Measurements from ENCODE around the gene RIPOR3. TPM values are rescaled to one million over a fixed set of nuclear protein-coding genes. Genes with fewer than 3 reads are reported as not detected.

RIPOR3 gene
- total RNA-seq, 1 experiment from 2014 or later = 1.8 TPM

DNA sequence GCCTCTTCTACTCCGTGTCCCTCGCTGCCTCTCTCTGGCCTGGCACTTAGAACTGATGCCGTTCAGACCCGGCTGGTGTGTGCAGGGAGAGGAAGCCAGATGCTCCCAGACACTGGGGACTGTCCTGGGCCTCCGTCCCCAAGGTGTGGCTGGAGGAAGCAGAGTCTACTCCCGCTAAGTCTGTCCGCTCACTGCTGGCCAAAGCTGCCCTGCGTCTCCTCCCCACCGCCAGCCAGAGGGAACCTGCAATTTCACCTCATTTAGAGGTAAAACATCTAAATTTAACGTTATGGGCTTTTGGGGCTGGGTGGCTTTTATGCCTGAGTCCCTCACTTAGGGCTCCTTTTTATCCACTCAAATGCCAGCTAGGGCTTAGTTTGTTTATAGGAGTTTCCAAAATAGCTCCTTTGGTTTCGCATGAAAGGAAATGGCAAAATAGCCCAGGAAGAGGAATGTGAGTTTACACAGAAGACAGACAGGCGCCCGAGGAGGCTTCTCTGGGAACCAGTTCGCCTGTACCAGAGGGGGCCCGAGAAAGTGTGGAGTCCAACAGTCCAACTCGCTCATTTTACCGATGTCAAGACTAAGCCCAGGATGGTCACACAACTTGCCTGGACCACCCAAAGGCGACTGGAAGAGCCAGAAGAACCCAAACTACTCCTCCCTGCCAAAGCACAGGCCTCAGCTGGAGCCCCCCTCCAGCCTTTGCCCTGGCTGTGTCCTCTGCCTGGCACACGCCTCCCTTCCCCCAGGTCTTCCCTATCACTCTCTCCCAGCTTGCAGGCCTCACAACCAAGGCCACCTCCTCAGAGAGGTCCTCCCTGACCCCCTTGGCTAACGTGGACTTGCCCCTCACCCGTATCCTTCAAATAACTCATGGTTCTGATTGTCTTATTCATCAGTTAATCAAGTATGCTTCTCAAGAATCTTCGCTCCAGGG, 54.5 kb downstream of the RIPOR3 start:
- Histone ChIP-seq H3K27ac (peak overlapping the region; percentile 92), H3K4me1 (replicated peaks) (peaks cover 40% of the 10 kb centered on the region), H3K9me3 (replicated peaks) (no peaks in the 10 kb centered on the region), H3K36me3 (no peaks in the 10 kb centered on the region), H3K27me3 (replicated peaks) (no peaks in the 10 kb centered on the region), H3K4me3 (peak overlapping the region; percentile 4)
- DNase-seq (ENCODE audit: low read depth in 1 of 2, low spot score in 2 of 2) = peak; percentile 91 to 93

GRCh38 chr20:50635676-50636600, 55.4 kb downstream of the RIPOR3 start:
- Histone ChIP-seq H3K36me3 (no peaks in the 10 kb centered on the region), H3K4me3 (peak overlapping the region; percentile 4), H3K27me3 (replicated peaks) (no peaks in the 10 kb centered on the region), H3K4me1 (replicated peaks) (peaks cover 40% of the 10 kb centered on the region), H3K9me3 (replicated peaks) (no peaks in the 10 kb centered on the region), H3K27ac (peak overlapping the region; percentile 92)
- DNase-seq (ENCODE audit: low read depth in 1 of 2, low spot score in 2 of 2) = peak; percentile 89 to 95

DNA sequence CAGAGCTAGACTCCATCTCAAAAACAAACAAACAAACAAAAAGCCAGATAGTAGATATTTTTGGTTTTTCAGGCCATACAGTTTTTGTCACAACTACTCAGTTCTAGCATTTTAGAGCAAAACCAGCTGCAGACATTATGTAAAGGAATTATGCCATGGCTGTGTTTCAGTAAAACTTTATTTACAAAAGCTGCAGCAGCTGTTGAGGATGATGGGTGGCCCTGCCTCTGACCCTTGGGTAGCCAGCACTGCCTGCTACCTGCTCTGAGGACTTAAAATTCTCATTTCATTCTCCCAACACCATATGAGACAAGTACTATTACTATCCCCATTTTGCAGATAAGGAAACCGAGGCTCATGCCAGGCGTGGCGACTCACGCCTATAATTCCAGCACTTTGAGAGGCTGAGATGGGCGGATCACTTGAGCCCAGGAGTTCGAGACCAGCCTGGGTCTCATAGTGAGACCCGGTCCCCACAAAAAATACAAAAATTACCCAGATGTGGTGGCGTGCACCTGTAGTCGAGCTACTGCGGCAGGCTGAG, 56.3 kb downstream of the RIPOR3 start:
- no peak overlapping the region for H3K4me3 ChIP-seq
- no peak overlapping the region for H3K27ac ChIP-seq
- no peaks in the 10 kb centered on the region for H3K36me3 ChIP-seq
- peaks cover 40% of the 10 kb centered on the region for H3K4me1 ChIP-seq (replicated peaks)
- H3K27me3 ChIP-seq (replicated peaks) = no peaks in the 10 kb centered on the region
- no peak for DNase-seq (ENCODE audit: low read depth in 1 of 2, low spot score in 2 of 2)
- no peaks in the 10 kb centered on the region for H3K9me3 ChIP-seq (replicated peaks)

DNA sequence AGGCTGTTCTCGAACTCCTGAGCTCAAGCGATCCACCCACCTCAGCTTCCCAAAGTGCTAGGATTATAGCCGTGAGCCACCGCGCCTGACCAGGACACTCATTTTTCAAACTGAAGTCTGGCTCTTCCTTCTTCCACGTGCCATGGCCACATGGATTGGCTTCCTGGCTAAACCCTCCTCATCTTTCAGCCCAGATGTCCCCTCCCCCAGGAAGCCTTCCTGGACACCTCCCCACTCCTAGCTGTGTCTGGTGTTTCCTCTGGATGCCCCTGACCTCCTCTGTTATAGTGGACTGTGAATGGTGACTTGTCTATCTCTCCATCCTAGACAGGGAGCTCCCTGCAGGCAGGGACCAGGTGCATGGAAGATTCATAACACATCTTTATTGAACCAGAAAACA, 57.2 kb downstream of the RIPOR3 start:
- no peak for DNase-seq (ENCODE audit: low read depth in 1 of 2, low spot score in 2 of 2)
- Histone ChIP-seq H3K36me3 (peaks cover 3% of the 10 kb centered on the region; the same call in 1 of the 2 replicates), H3K4me1 (replicated peaks) (peaks cover 42% of the 10 kb centered on the region), H3K4me3 (no peak overlapping the region), H3K27ac (no peak overlapping the region), H3K27me3 (replicated peaks) (no peaks in the 10 kb centered on the region), H3K9me3 (replicated peaks) (no peaks in the 10 kb centered on the region)

- H3K36me3 ChIP-seq = peaks cover 3% of the 10 kb centered on the region; the same call in 1 of the 2 replicates
- H3K9me3 ChIP-seq (replicated peaks) = no peaks in the 10 kb centered on the region
- no peaks in the 10 kb centered on the region for H3K27me3 ChIP-seq (replicated peaks)
- peaks cover 34% of the 10 kb centered on the region for H3K4me1 ChIP-seq (replicated peaks)
- H3K27ac ChIP-seq = no peak overlapping the region
- H3K4me3 ChIP-seq = no peak overlapping the region
- no peak for DNase-seq (ENCODE audit: low read depth in 1 of 2, low spot score in 2 of 2)
These were observed 58.0 kb downstream of the RIPOR3 start for GRCh38 chr20:50633361-50633760.

DNA sequence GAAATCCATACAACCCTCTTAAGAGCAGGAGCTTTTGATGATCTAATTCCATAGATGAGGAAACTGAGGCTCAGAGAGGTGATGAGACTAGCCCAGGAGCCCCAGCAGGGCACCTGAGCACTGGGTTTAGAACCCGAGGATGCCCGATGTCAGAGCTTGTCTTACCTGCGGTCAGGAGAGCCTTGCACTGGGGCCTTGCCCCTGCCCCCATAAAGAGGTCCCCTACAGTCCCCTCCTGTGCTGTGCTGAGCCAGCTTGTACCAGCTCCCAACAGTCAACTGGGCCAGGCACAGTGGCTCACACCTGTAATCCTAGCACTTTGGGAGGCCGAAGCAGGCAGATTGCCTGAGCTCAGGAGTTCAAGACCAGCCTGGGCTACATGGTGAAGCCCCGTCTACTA, 58.6 kb downstream of the RIPOR3 start:
- no peak overlapping the region for H3K27ac ChIP-seq
- H3K4me3 ChIP-seq = no peak overlapping the region
- peaks cover 27% of the 10 kb centered on the region for H3K4me1 ChIP-seq (replicated peaks)
- H3K9me3 ChIP-seq (replicated peaks) = no peaks in the 10 kb centered on the region
- peaks cover 3% of the 10 kb centered on the region; the same call in 1 of the 2 replicates for H3K36me3 ChIP-seq
- no peak for DNase-seq (ENCODE audit: low read depth in 1 of 2, low spot score in 2 of 2)
- H3K27me3 ChIP-seq (replicated peaks) = no peaks in the 10 kb centered on the region

GRCh38 chr20:50632236-50632635, 59.1 kb downstream of the RIPOR3 start:
- no peaks in the 10 kb centered on the region for H3K27me3 ChIP-seq (replicated peaks)
- H3K36me3 ChIP-seq = peaks cover 3% of the 10 kb centered on the region; the same call in 1 of the 2 replicates
- H3K9me3 ChIP-seq (replicated peaks) = no peaks in the 10 kb centered on the region
- no peak overlapping the region for H3K27ac ChIP-seq
- no peak overlapping the region for H3K4me3 ChIP-seq
- H3K4me1 ChIP-seq (replicated peaks) = peaks cover 23% of the 10 kb centered on the region
- DNase-seq (ENCODE audit: low read depth in 1 of 2, low spot score in 2 of 2) = no peak

GRCh38 chr20:50630578-50631263, 60.6 kb downstream of the RIPOR3 start:
- Histone ChIP-seq H3K27ac (no peak overlapping the region), H3K9me3 (replicated peaks) (no peaks in the 10 kb centered on the region), H3K4me1 (replicated peaks) (peaks cover 14% of the 10 kb centered on the region), H3K36me3 (peaks cover 3% of the 10 kb centered on the region; the same call in 1 of the 2 replicates), H3K27me3 (replicated peaks) (no peaks in the 10 kb centered on the region), H3K4me3 (no peak overlapping the region)
- no peak for DNase-seq (ENCODE audit: low read depth in 1 of 2, low spot score in 2 of 2)

GRCh38 chr20:50629670-50630045, 61.7 kb downstream of the RIPOR3 start:
- no peak for DNase-seq (ENCODE audit: low read depth in 1 of 2, low spot score in 2 of 2)
- H3K4me3 ChIP-seq = no peak overlapping the region
- no peaks in the 10 kb centered on the region for H3K9me3 ChIP-seq (replicated peaks)
- H3K36me3 ChIP-seq = peaks cover 3% of the 10 kb centered on the region; the same call in 1 of the 2 replicates
- no peaks in the 10 kb centered on the region for H3K27me3 ChIP-seq (replicated peaks)
- H3K4me1 ChIP-seq (replicated peaks) = peaks cover 10% of the 10 kb centered on the region; the same call in 1 of the 2 replicates
- no peak overlapping the region for H3K27ac ChIP-seq

- DNase-seq (ENCODE audit: low read depth in 1 of 2, low spot score in 2 of 2) = no peak
- H3K36me3 ChIP-seq = peaks cover 3% of the 10 kb centered on the region; the same call in 1 of the 2 replicates
- peaks cover 10% of the 10 kb centered on the region; the same call in 1 of the 2 replicates for H3K4me1 ChIP-seq (replicated peaks)
- no peak overlapping the region for H3K4me3 ChIP-seq
- H3K27me3 ChIP-seq (replicated peaks) = no peaks in the 10 kb centered on the region
- H3K27ac ChIP-seq = no peak overlapping the region
- H3K9me3 ChIP-seq (replicated peaks) = no peaks in the 10 kb centered on the region
These were observed 62.3 kb downstream of the RIPOR3 start for GRCh38 chr20:50628853-50629669.

- no peak for DNase-seq (ENCODE audit: low read depth in 1 of 2, low spot score in 2 of 2)
- H3K27me3 ChIP-seq (replicated peaks) = no peaks in the 10 kb centered on the region
- peaks cover 10% of the 10 kb centered on the region; the same call in 1 of the 2 replicates for H3K4me1 ChIP-seq (replicated peaks)
- no peak overlapping the region for H3K4me3 ChIP-seq
- H3K27ac ChIP-seq = no peak overlapping the region
- H3K9me3 ChIP-seq (replicated peaks) = no peaks in the 10 kb centered on the region
- H3K36me3 ChIP-seq = peaks cover 3% of the 10 kb centered on the region; the same call in 1 of the 2 replicates
These were observed 63.0 kb downstream of the RIPOR3 start for GRCh38 chr20:50628332-50628731.

- no peak overlapping the region for H3K27ac ChIP-seq
- peaks cover 10% of the 10 kb centered on the region; the same call in 1 of the 2 replicates for H3K4me1 ChIP-seq (replicated peaks)
- peaks cover 3% of the 10 kb centered on the region; the same call in 1 of the 2 replicates for H3K36me3 ChIP-seq
- DNase-seq (ENCODE audit: low read depth in 1 of 2, low spot score in 2 of 2) = no peak
- no peak overlapping the region for H3K4me3 ChIP-seq
- H3K27me3 ChIP-seq (replicated peaks) = no peaks in the 10 kb centered on the region
- H3K9me3 ChIP-seq (replicated peaks) = no peaks in the 10 kb centered on the region
These were observed 63.6 kb downstream of the RIPOR3 start for GRCh38 chr20:50627747-50628146.

Measured in SJSA1 (cell line).